Measurements from ENCODE around the gene JCHAIN. TPM values are rescaled to one million over a fixed set of nuclear protein-coding genes. Genes with fewer than 3 reads are reported as not detected.

Gene JCHAIN
- total RNA-seq, 1 donor: 5.9 TPM

Small RNA genes within 50 kb of the gene (small RNA-seq; reads per million reads assigned to genes)
- not detected for gene RNU6-520P
- 0.20 reads per million for gene RNU6-784P

Other genes starting within 250 kb of the JCHAIN start
- not detected for gene MUC7, start 194.3 kb downstream of the JCHAIN start, total RNA-seq
- gene AMTN, start 147.9 kb downstream of the JCHAIN start, total RNA-seq: not detected
- gene AMBN, start 74.3 kb downstream of the JCHAIN start, total RNA-seq: not detected
- not detected for gene ENAM, start 37.8 kb downstream of the JCHAIN start, total RNA-seq
- gene UTP3, start 22.0 kb upstream of the JCHAIN start, total RNA-seq: 12.7 TPM
- gene RUFY3, start 55.5 kb upstream of the JCHAIN start, total RNA-seq: 15.6 TPM
- gene GRSF1, start 173.4 kb upstream of the JCHAIN start, total RNA-seq: 29.4 TPM
- 4.8 TPM for gene MOB1B, start 235.9 kb upstream of the JCHAIN start, total RNA-seq

All from hematopoietic multipotent progenitor cell (in vitro differentiated cells).